ENCODE measurements around the gene GARIN5A.
"Not testable (repeated sequence)": the region's sequence is repeated elsewhere in the genome, so short reads cannot be mapped to it uniquely, and the experiment has no call there.

GARIN5A gene

DNA sequence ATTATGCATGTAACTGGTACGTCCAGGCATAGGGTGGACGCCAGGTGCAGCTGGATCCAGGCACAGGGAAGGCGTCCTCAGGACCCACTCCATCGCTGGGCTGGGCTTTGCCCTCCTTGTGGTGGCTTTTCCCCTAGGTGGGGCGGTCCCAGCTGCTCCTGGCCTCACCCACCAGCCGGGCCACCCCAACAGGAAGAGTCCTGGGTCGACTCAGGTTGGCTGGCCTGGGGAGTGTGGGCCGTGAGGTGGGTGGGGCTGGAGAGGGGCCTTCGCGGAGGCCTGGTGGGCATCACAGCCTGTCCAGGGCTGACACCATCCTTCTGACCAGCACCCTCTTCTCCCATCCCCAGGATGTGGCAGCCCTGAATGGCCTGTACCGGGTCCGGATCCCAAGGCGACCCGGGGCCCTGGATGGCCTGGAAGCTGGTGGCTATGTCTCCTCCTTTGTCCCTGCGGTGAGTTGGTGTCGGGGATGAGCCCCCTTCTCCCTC, 3.2 kb upstream of the GARIN5A start:
- TF ChIP-seq, protein P1, sequence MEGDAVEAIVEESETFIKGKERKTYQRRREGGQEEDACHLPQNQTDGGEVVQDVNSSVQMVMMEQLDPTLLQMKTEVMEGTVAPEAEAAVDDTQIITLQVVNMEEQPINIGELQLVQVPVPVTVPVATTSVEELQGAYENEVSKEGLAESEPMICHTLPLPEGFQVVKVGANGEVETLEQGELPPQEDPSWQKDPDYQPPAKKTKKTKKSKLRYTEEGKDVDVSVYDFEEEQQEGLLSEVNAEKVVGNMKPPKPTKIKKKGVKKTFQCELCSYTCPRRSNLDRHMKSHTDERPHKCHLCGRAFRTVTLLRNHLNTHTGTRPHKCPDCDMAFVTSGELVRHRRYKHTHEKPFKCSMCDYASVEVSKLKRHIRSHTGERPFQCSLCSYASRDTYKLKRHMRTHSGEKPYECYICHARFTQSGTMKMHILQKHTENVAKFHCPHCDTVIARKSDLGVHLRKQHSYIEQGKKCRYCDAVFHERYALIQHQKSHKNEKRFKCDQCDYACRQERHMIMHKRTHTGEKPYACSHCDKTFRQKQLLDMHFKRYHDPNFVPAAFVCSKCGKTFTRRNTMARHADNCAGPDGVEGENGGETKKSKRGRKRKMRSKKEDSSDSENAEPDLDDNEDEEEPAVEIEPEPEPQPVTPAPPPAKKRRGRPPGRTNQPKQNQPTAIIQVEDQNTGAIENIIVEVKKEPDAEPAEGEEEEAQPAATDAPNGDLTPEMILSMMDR (IDR thresholded peaks at IDR 0.05; ENCODE audit: borderline replicate concordance, insufficient read depth, low read depth, low read length), result no peak
- no peak overlapping the region for H3K4me3 ChIP-seq (ENCODE audit: low read depth, low read length)

DNA sequence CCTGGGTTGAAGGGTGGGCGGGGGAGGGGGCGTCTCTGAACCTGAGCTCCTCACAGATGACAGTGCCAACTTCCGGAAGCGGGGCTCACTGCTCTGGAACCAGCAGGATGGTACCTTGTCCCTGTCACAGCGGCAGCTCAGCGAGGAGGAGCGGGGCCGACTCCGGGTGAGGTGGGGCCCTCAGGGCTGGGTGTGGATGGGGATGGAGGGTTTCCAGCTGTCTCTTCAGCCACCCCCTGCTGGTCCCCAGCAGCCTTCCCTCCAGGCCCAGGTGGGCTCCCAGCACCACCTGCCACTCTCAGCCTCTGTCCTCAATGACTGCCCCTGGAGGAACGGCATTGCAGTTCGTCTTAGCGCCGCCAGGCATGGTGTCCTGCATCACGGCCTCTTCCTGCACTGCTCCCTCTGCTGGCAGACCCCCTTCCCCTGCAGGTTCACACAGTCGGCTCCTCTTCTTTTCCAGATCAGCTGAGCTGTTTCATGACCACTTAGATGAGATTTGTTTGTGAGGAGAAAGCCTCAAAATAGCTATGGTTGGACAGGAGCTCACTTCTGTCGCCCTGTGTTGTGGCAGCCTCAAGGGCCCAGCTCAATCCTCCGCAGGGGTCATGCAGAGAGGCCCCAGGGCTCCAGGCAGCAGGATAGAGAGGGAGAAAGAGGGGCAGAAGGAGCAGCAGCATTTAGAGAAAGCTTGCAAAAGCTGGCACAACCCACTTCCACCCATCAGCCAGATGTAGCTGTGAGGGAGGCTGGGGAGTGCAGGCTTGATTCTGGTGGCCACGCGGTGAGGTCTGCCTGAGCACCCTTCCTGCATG, 2.5 kb upstream of the GARIN5A start:
- no peak overlapping the region for H3K4me3 ChIP-seq (ENCODE audit: low read depth, low read length)
- TF ChIP-seq, protein P1 (IDR thresholded peaks at IDR 0.05; ENCODE audit: borderline replicate concordance, insufficient read depth, low read depth, low read length), result peak; percentile 32; the same call in 1 of the 2 replicates

DNA sequence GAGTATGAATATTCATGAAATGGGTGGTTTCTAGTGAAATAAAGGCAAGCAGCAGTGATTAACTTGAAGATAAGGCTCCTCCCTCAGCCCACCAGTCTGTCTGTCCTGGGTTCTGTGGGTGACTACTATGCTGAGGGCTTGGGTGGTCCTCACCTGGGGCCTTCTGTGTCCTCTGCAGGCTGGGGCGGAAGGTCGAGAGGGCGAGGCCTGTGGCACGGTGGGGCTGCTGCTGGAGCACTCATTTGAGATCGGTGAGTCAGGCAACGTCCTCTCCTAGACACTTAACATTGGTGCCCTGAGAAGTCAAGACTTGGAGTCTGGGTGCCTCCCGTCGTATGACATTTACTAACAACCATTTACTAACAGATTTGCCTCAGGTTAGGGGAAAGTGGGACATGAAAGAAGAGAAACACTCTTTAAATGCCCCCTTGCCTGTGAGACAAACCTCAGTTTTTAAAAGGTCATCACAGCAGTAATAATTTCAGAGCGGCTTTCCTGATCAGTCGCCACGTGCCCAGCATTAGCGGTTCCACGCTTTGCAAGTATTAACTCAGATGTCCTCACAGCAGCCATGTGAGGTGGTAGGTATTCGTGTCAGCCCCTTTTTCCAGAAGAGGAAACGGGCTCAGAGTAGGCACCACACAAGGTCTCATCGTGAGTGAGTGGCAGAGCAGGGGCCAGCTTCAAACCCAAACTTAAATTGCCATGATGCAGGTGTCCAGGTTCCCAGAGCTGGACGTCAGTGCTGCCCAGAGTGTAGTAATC, 1.3 kb upstream of the GARIN5A start:
- H3K4me3 ChIP-seq (ENCODE audit: low read depth, low read length), result no peak overlapping the region
- TF ChIP-seq, protein P1 (IDR thresholded peaks at IDR 0.05; ENCODE audit: borderline replicate concordance, insufficient read depth, low read depth, low read length), result no peak

DNA sequence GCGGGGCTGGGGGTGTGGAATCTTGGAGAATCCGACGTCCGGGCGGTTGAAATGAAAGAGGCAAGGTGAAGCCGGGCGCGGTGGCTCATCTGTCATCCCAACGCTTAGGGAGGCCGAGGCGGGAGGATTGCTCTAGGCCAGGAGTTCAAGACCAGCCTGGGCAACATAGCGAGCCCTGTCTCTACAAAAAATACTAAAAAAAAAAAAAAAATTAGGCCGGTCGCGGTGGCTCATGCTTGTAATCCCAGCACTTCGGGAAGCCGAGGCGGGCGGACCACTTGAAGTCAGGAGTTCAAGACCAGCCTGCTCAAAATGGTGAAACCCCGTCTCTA, 225 bp upstream of the GARIN5A start:
- TF ChIP-seq, protein P1 (IDR thresholded peaks at IDR 0.05; ENCODE audit: borderline replicate concordance, insufficient read depth, low read depth, low read length), result no peak

DNA sequence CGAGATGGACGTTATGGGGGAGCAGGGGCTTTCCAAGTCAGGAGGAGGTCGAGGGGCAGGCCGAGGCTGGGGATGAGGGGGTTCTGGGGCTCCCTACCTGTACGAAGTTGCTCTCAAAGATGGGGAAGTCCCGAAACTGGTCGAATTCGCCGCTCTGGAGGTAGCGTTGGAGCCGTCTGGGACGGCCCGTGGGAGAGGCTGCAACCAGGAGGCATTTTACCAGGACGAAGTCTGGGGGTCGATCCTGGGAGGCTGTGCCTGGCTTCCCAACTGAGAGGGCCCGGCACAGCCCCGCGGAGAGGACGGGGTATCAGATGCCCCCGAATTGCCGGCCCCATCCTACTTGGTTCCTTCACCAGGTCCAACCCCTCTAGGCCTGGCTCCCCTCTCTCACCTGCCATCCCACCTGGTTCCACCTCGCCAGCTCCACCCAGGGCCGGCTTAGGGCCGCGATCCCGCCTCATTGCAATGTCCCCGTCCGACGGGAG, 868 bp downstream of the GARIN5A start:
- TF ChIP-seq, protein P1 (IDR thresholded peaks at IDR 0.05; ENCODE audit: borderline replicate concordance, insufficient read depth, low read depth, low read length), result no peak
- no peak overlapping the region for H3K4me3 ChIP-seq (ENCODE audit: low read depth, low read length)

More for the DNA sequence above, 225 bp upstream of the GARIN5A start:
- H3K4me3 ChIP-seq (ENCODE audit: low read depth, low read length), result peak overlapping the region; percentile 99

DNA sequence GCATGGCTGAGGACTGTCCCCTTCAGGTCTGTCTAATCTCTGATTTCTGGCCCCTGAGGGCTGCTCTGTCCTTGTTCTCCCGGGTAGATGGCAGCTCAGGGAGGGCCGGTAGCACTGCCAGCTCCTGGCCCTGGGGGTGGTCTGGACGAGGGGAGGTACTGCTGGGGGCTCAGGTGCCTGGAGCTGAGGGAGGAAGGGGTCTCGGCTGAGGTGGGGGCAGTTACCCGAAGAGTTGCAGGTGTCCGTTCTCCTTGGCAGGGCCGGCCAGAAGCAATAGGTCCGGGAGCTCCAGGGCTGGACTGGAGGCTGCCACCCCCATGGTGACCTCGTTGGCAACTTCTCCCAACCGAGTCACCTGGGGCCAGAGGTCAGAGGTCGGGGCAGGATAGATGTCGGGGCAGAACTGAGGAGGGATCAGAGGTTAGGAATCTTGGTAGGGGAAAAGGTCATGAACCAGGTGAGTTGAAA, 1.5 kb downstream of the GARIN5A start:
- TF ChIP-seq, protein P1 (IDR thresholded peaks at IDR 0.05; ENCODE audit: borderline replicate concordance, insufficient read depth, low read depth, low read length), result no peak
- H3K4me3 ChIP-seq (ENCODE audit: low read depth, low read length), result no peak overlapping the region

DNA sequence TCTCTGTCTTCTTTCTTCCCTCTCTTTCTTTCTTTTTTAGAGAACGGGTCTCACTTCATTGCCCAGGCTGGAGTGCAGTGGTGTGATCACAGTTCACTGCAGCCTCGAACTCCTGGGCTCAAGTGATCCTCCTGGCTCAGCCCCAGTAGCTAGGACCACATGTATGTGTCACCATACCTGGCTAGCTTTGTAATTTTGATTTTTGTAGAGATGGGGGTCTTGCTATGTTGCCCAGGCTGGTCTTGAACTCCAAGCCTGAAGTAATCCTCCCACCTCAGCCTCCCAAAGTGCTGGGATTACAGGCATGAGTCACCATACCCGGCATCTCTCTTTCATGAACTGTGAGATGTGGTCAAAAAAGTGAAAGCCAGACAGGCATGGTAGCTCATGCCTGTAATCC, 3.3 kb downstream of the GARIN5A start:
- not testable (repeated sequence) for H3K4me3 ChIP-seq (ENCODE audit: low read depth, low read length)
